NCI-H128 (cell line): Measurements from ENCODE around the gene MLLT10.

Source experiments
- DNase-seq: peaks from one replicate; lab custom pipeline; 2025; ENCODE audit not compliant: unreplicated experiment; lab: John Stamatoyannopoulos, UW

Gene MLLT10

GRCh38 chr10:21727452-21728168 is 193.6 kb downstream of the MLLT10 start:
- DNase-seq, result no peak

GRCh38 chr10:21728618-21729017 is 194.6 kb downstream of the MLLT10 start:
- no peak for DNase-seq

- DNase-seq, result no peak
These were observed 198.2 kb downstream of the MLLT10 start for GRCh38 chr10:21732067-21732772.

GRCh38 chr10:21733710-21734109 is 199.7 kb downstream of the MLLT10 start:
- no peak for DNase-seq

GRCh38 chr10:21737106-21737505 is 203.1 kb downstream of the MLLT10 start:
- no peak for DNase-seq

GRCh38 chr10:21740989-21741388 is 207.0 kb downstream of the MLLT10 start:
- DNase-seq, result no peak

GRCh38 chr10:21742740-21743412 is 208.8 kb downstream of the MLLT10 start:
- DNase-seq, result no peak

GRCh38 chr10:21744223-21744622 is 210.2 kb downstream of the MLLT10 start:
- DNase-seq, result no peak

- no peak for DNase-seq
These were observed 212.1 kb downstream of the MLLT10 start for GRCh38 chr10:21746118-21746517.

GRCh38 chr10:21747809-21748208 is 213.8 kb downstream of the MLLT10 start:
- DNase-seq, result no peak

- DNase-seq, result no peak
These were observed 215.8 kb downstream of the MLLT10 start for GRCh38 chr10:21749788-21750187.

GRCh38 chr10:21750424-21750823 is 216.4 kb downstream of the MLLT10 start:
- DNase-seq, result no peak

- no peak for DNase-seq
These were observed 217.6 kb downstream of the MLLT10 start for GRCh38 chr10:21751341-21752310.

GRCh38 chr10:21753497-21754270 is 219.7 kb downstream of the MLLT10 start:
- DNase-seq, result no peak

- no peak for DNase-seq
These were observed 220.5 kb downstream of the MLLT10 start for GRCh38 chr10:21754410-21755011.

GRCh38 chr10:21756707-21757106 is 222.7 kb downstream of the MLLT10 start:
- DNase-seq, result no peak

GRCh38 chr10:21757185-21757901 is 223.3 kb downstream of the MLLT10 start:
- DNase-seq, result no peak

- DNase-seq, result no peak
These were observed 224.2 kb downstream of the MLLT10 start for GRCh38 chr10:21758239-21758638.

GRCh38 chr10:21758696-21759095 is 224.7 kb downstream of the MLLT10 start:
- no peak for DNase-seq
